Liver (tissue), 9 donors: ENCODE data around the gene ACER2. TPM values are rescaled to one million over a fixed set of nuclear protein-coding genes. Genes with fewer than 3 reads are reported as not detected.

ENCODE experiments used
- DNase-seq: peaks from one replicate; pipeline ENCODE4 v3.0.0-alpha.2; 2017; ENCODE audit warnings: low spot score
- H3K27ac ChIP-seq, 2 donors: one replicate each; pipeline ENCODE4 v1.7.0; 2013; ENCODE audit warnings: inconsistent platforms in 2 of 2, low read length in 2 of 2, control low read depth in 1 of 2, low read depth in 1 of 2, mild to moderate bottlenecking in 1 of 2
- H3K27me3 ChIP-seq, 4 donors: one replicate each; pipeline versions ENCODE4 v1.6.1 to v1.7.0; 2013; ENCODE audit warnings: low read length in 3 of 4, inconsistent platforms in 1 of 4, mild to moderate bottlenecking in 1 of 4, moderate library complexity in 1 of 4; ENCODE audit not compliant: control insufficient read depth in 4 of 4, insufficient read depth in 4 of 4
- H3K36me3 ChIP-seq, 4 donors: one replicate each; pipeline versions ENCODE4 v1.6.1 to v1.7.0; 2013; ENCODE audit warnings: low read length in 3 of 4, mild to moderate bottlenecking in 3 of 4, low read depth in 1 of 4, moderate library complexity in 1 of 4; ENCODE audit not compliant: control insufficient read depth in 4 of 4, insufficient read depth in 3 of 4
- H3K4me1 ChIP-seq, 4 donors: one replicate each; pipeline versions ENCODE4 v1.6.1 to v1.7.0; 2013; ENCODE audit warnings: low read length in 3 of 4, mild to moderate bottlenecking in 3 of 4, moderate library complexity in 1 of 4; ENCODE audit not compliant: control insufficient read depth in 4 of 4, insufficient read depth in 4 of 4
- H3K4me3 ChIP-seq, 3 donors: one replicate each; pipeline versions ENCODE4 v1.6.1 to v1.7.0; 2013; ENCODE audit warnings: low read length in 3 of 3, control low read depth in 1 of 3, low read depth in 1 of 3, mild to moderate bottlenecking in 1 of 3
- H3K9ac ChIP-seq, 2 donors: one replicate each; pipeline ENCODE4 v1.7.0; 2013; ENCODE audit warnings: low read length in 2 of 2, mild to moderate bottlenecking in 2 of 2, moderate library complexity in 2 of 2, control low read depth in 1 of 2, low read depth in 1 of 2
- H3K9me3 ChIP-seq, 4 donors: one replicate each; pipeline versions ENCODE4 v1.6.1 to v1.7.0; 2013; ENCODE audit warnings: low read length in 3 of 4; ENCODE audit not compliant: control insufficient read depth in 4 of 4
- CTCF ChIP-seq: fragments of 150-350 bp; IDR thresholded peaks from 2 replicates; pipeline ENCODE4 v1.5.1; 2017; ENCODE audit warnings: improper control_type of control experiment, low read depth, low read length; ENCODE audit not compliant: missing input control
- FOXA1 ChIP-seq: IDR thresholded peaks from 2 replicates; pipeline ENCODE4 v1.6.1; 2016; ENCODE audit warnings: antibody characterized with exemption
- FOXA2 ChIP-seq: IDR thresholded peaks from 2 replicates; pipeline ENCODE4 v1.6.1; 2016; ENCODE audit warnings: antibody characterized with exemption
- GABPA ChIP-seq, 2 donors: IDR thresholded peaks in 1 of 2; conservative IDR thresholded peaks in 1 of 2; 2 replicates each; pipeline ENCODE4 v1.6.1; 2016; ENCODE audit warnings: antibody characterized with exemption in 2 of 2, mild to moderate bottlenecking in 1 of 2, moderate library complexity in 1 of 2
- HNF4A ChIP-seq, 2 donors: conservative IDR thresholded peaks; 2 replicates each; pipeline ENCODE4 v1.6.1; 2016; ENCODE audit warnings: antibody characterized with exemption in 2 of 2, mild to moderate bottlenecking in 2 of 2
- JUND ChIP-seq, 2 donors: IDR thresholded peaks; 2 replicates each; pipeline ENCODE4 v1.6.1; 2016; ENCODE audit warnings: antibody characterized with exemption in 2 of 2
- MAX ChIP-seq: IDR thresholded peaks from 2 replicates; pipeline ENCODE4 v1.6.1; 2016; ENCODE audit warnings: antibody characterized with exemption
- NR2F2 ChIP-seq: IDR thresholded peaks from 2 replicates; pipeline ENCODE4 v1.6.1; 2016; ENCODE audit warnings: antibody characterized with exemption
- REST ChIP-seq: IDR thresholded peaks from 2 replicates; pipeline ENCODE4 v1.6.1; 2016; ENCODE audit warnings: antibody characterized with exemption, mild to moderate bottlenecking
- RXRA ChIP-seq, 2 donors: IDR thresholded peaks; 2 replicates each; pipeline ENCODE4 v1.6.1; 2017 to 2018; ENCODE audit warnings: antibody characterized with exemption in 2 of 2, mild to moderate bottlenecking in 1 of 2
- SP1 ChIP-seq: IDR thresholded peaks from 2 replicates; pipeline ENCODE4 v1.6.1; 2018; ENCODE audit warnings: antibody characterized with exemption, mild to moderate bottlenecking
- TAF1 ChIP-seq: conservative IDR thresholded peaks from 2 replicates; pipeline ENCODE4 v1.6.1; 2016; ENCODE audit warnings: antibody characterized with exemption, mild to moderate bottlenecking
- YY1 ChIP-seq: IDR thresholded peaks from 2 replicates; pipeline ENCODE4 v1.6.1; 2016; ENCODE audit warnings: antibody characterized with exemption, mild to moderate bottlenecking
- ZBTB33 ChIP-seq: IDR thresholded peaks from 2 replicates; pipeline ENCODE4 v1.6.1; 2016; ENCODE audit warnings: antibody characterized with exemption
- WGBS: extraction: QIAGEN DNeasy Blood & Tissue Kit; methylation state at CpG from one replicate; pipeline ENCODE4 v1.1.7; 2013; 5-methylcytosine and 5-hydroxymethylcytosine counted together
- polyA plus RNA-seq, 2 donors: library from polyadenylated mRNA; stranded (reverse) in 1 of 2; unstranded in 1 of 2; fragments of 200-250 nt in 1 of 2; fragments of >200 nt in 1 of 2; fragmentation: Nextera tagmentation in 1 of 2; extraction: Ambion mirVana in 1 of 2; gene quantifications; one replicate each; pipeline versions ENCODE4 v1.2.1 to v1.2.3, GENCODE V29; 2013 to 2015
- total RNA-seq, 2 donors: library from RNA; depleted of rRNA; stranded (reverse); fragments of >200 nt; gene quantifications; one replicate each; pipeline ENCODE4 v1.2.3, GENCODE V29; 2014
- TF ChIP-seq, protein P1 (sequence below): IDR thresholded peaks from 2 replicates; pipeline ENCODE4 v1.6.1; 2016; ENCODE audit warnings: antibody characterized with exemption
- donor health status: healthy.
- donor health status: healthy.
- donor health status: healthy.
- donor health status: healthy.
- donor health status: healthy.

ACER2 gene
- total and polyA plus RNA-seq, 4 donors = 0.47 to 4.0 (median 1.9) TPM

GRCh38 chr9:19424176-19424779 lies 15.5 kb downstream of the ACER2 start:
- H3K27ac ChIP-seq = no peak overlapping the region
- H3K4me1 ChIP-seq = no peaks in the 10 kb centered on the region
- TF ChIP-seq SP1 (no peak), NR2F2 (peak; percentile 35)
- H3K36me3 ChIP-seq = peaks cover 0 to 3% (median 0%) of the 10 kb centered on the region in 4 donors
- 62% methylated on average over 3 of the region's 3 CpGs for WGBS
- no peak overlapping the region for H3K4me3 ChIP-seq
- no peak overlapping the region for H3K9ac ChIP-seq
- H3K27me3 ChIP-seq = no peaks in the 10 kb centered on the region
- no peak for DNase-seq
- no peaks in the 10 kb centered on the region for H3K9me3 ChIP-seq

DNA sequence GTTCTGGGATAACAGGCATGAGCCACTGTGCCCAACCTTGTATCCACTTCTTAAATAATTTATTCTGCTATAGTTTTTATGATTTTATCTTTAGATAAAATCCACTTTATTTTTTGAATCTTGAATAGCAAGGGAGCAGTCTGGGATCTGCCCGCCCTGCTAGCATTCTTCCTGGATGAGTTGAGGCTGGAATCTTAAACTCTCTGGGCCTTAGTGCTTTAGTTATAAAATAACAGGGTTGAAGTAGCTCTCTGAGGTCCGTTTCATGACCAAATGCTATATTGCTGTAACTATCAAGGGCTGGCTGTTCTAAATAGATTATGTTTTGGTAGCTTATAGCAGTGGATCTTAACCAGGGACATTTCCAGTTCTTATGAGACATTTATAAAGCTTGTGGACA lies 20.8 kb downstream of the ACER2 start:
- 84% methylated on average over 2 of the region's 2 CpGs for WGBS
- no peaks in the 10 kb centered on the region for H3K27me3 ChIP-seq
- TF ChIP-seq SP1 = no peak
- no peak for TF ChIP-seq GABPA (IDR thresholded peaks at IDR 0.05 in 1 of 2, conservative IDR thresholded peaks at IDR 0.05 in 1 of 2)
- TF ChIP-seq REST = no peak
- TF ChIP-seq MAX = no peak
- no peak overlapping the region for H3K4me3 ChIP-seq
- no peak overlapping the region for H3K27ac ChIP-seq
- H3K9ac ChIP-seq = no peak overlapping the region
- no peaks in the 10 kb centered on the region for H3K9me3 ChIP-seq
- peaks cover 0 to 3% (median 0%) of the 10 kb centered on the region in 4 donors for H3K36me3 ChIP-seq
- H3K4me1 ChIP-seq = no peaks in the 10 kb centered on the region
- DNase-seq = no peak

GRCh38 chr9:19430201-19430760 lies 21.5 kb downstream of the ACER2 start:
- H3K9ac ChIP-seq = no peak overlapping the region
- no peaks in the 10 kb centered on the region for H3K4me1 ChIP-seq
- 84% methylated on average over 2 of the region's 2 CpGs for WGBS
- no peak for DNase-seq
- no peak overlapping the region for H3K4me3 ChIP-seq
- no peak overlapping the region for H3K27ac ChIP-seq
- no peaks in the 10 kb centered on the region for H3K36me3 ChIP-seq
- H3K9me3 ChIP-seq = no peaks in the 10 kb centered on the region
- no peaks in the 10 kb centered on the region for H3K27me3 ChIP-seq
- TF ChIP-seq SP1 (no peak), JUND (IDR thresholded peaks at IDR 0.05) (no peak), YY1 (no peak), FOXA2 (no peak), TAF1 (no peak), RXRA (IDR thresholded peaks at IDR 0.05) (no peak), HNF4A (conservative IDR thresholded peaks at IDR 0.05) (no peak), MAX (no peak), NR2F2 (no peak), CTCF (no peak), ZBTB33 (no peak), REST (no peak), FOXA1 (no peak)
- TF ChIP-seq, protein P1, sequence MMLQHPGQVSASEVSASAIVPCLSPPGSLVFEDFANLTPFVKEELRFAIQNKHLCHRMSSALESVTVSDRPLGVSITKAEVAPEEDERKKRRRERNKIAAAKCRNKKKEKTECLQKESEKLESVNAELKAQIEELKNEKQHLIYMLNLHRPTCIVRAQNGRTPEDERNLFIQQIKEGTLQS = no peak
